Measurements from ENCODE around the gene MCMBP.

- TF ChIP-seq CTCF (conservative IDR thresholded peaks at IDR 0.05 in 1 of 2, IDR thresholded peaks at IDR 0.05 in 1 of 2; ENCODE audit: low read depth in 1 of 2, low read length in 2 of 2), result no peak
- TF ChIP-seq EZH2 (IDR thresholded peaks at IDR 0.05; ENCODE audit: low read length, missing control alignments), result no peak
Observed at GRCh38 chr10:119872860-119873681, 428 bp upstream of the MCMBP start.

Data from fibroblast of lung (primary cell).